B cell (primary cell): ENCODE results near the gene FSCN2. TPM values are rescaled to one million over a fixed set of nuclear protein-coding genes. Genes with fewer than 3 reads are reported as not detected.

Source experiments
- ATAC-seq: fragments of 200-7000 bp; cut with Tn5 transposase; one replicate; pipeline ENCODE4 v1.10.0; 2021; ENCODE audit warnings: low read depth, mild to moderate bottlenecking, moderate number of reproducible peaks, moderate library complexity
- CTCF ChIA-PET: fragments of 350-600 bp; sonication (Branson Sonifier 250); formaldehyde crosslinking; loops from one replicate; lab custom pipeline; 2021; ENCODE audit warnings: antibody characterized with exemption, inconsistent platforms; lab: Charles Lee
- POLR2A ChIA-PET: fragments of 350-600 bp; sonication (Branson Sonifier 250); formaldehyde crosslinking; loops from one replicate; lab custom pipeline; 2021; ENCODE audit warnings: antibody characterized with exemption; lab: Charles Lee
- DNase-seq: peaks from one replicate; pipeline ENCODE4 v3.0.0; 2013
- H2AFZ ChIP-seq: 2 replicates; pipeline ENCODE4 v1.6.1; 2012; ENCODE audit warnings: mild to moderate bottlenecking, low read depth, low read length; ENCODE audit not compliant: insufficient read depth, poor library complexity, severe bottlenecking
- H3K27ac ChIP-seq, 2 donors: 1 replicate in 1 of 2; 2 replicates in 1 of 2; pipeline ENCODE4 v1.5.1; 2012 to 2013; ENCODE audit warnings: low read length in 2 of 2, mild to moderate bottlenecking in 2 of 2, moderate library complexity in 1 of 2
- H3K27me3 ChIP-seq, 4 experiments: fragments of 200-600 bp in 1 of 4; sonication (generic) in 1 of 4; replicated peaks in 1 of 4; 1 replicate in 2 of 4; 2 replicates in 2 of 4; pipeline versions ENCODE4 v1.6.1 to v1.7.0; 2013 to 2016; ENCODE audit warnings: low read length in 3 of 4, mild to moderate bottlenecking in 2 of 4, mixed read lengths in 1 of 4, moderate library complexity in 1 of 4; ENCODE audit not compliant: insufficient read depth in 4 of 4, control insufficient read depth in 3 of 4; ENCODE audit errors: control extremely low read depth in 1 of 4
- H3K36me3 ChIP-seq, 2 experiments: replicated peaks in 1 of 2; 1 replicate in 1 of 2; 2 replicates in 1 of 2; pipeline versions ENCODE4 v1.6.1 to v1.7.1; 2013; ENCODE audit warnings: low read length in 1 of 2; ENCODE audit not compliant: insufficient read depth in 2 of 2, control insufficient read depth in 1 of 2; ENCODE audit errors: control extremely low read depth in 1 of 2, extremely low read depth in 1 of 2
- H3K4me1 ChIP-seq, 2 donors: fragments of 200-600 bp in 1 of 2; sonication (generic) in 1 of 2; 1 replicate in 1 of 2; 2 replicates in 1 of 2; pipeline versions ENCODE4 v1.5.1 to v1.6.1; 2013 to 2017; ENCODE audit warnings: low read length in 2 of 2; ENCODE audit not compliant: control insufficient read depth in 2 of 2, insufficient read depth in 2 of 2
- H3K4me2 ChIP-seq: replicated peaks from 2 replicates; pipeline ENCODE3; 2012; ENCODE audit warnings: mild to moderate bottlenecking, low read depth, low read length; ENCODE audit not compliant: poor library complexity, severe bottlenecking
- H3K4me3 ChIP-seq, 5 experiments: fragments of 200-600 bp in 1 of 5; sonication (generic) in 1 of 5; 1 replicate in 3 of 5; 2 replicates in 2 of 5; pipeline versions ENCODE4 v1.5.1 to v1.7.0; 2011 to 2016; ENCODE audit warnings: low read length in 4 of 5, mild to moderate bottlenecking in 4 of 5, low read depth in 2 of 5, control low read depth in 1 of 5, moderate library complexity in 1 of 5; ENCODE audit not compliant: insufficient read depth in 1 of 5; ENCODE audit errors: control extremely low read depth in 1 of 5, extremely low read depth in 1 of 5
- H3K79me2 ChIP-seq: fragments of 200-600 bp; sonication (generic); one replicate; pipeline ENCODE4 v1.6.0; 2016; ENCODE audit warnings: low read length; ENCODE audit not compliant: control insufficient read depth, insufficient read depth
- H3K9ac ChIP-seq: fragments of 200-600 bp; sonication (generic); 2 replicates; pipeline ENCODE4 v1.6.1; 2017; ENCODE audit warnings: mild to moderate bottlenecking, low read length, moderate library complexity
- H3K9me3 ChIP-seq, 3 donors: one replicate each; pipeline versions ENCODE4 v1.6.1 to v1.7.1; 2013; ENCODE audit warnings: low read length in 2 of 3; ENCODE audit not compliant: control insufficient read depth in 2 of 3, insufficient read depth in 1 of 3; ENCODE audit errors: control extremely low read depth in 1 of 3
- H4K20me1 ChIP-seq: 2 replicates; pipeline ENCODE4 v1.6.0; 2012; ENCODE audit warnings: mild to moderate bottlenecking, low read length; ENCODE audit not compliant: insufficient read depth, control insufficient read depth, poor library complexity, severe bottlenecking
- H3K27ac Mint-ChIP-seq: one replicate; pipeline ENCODE4 v1.8.0; 2021; ENCODE audit warnings: mixed read lengths
- H3K27me3 Mint-ChIP-seq: one replicate; pipeline ENCODE4 v1.8.0; 2021; ENCODE audit warnings: mixed read lengths
- H3K4me1 Mint-ChIP-seq: one replicate; pipeline ENCODE4 v1.8.0; 2021; ENCODE audit warnings: mixed read lengths
- H3K4me3 Mint-ChIP-seq: one replicate; pipeline ENCODE4 v1.8.0; 2021; ENCODE audit warnings: mixed read lengths
- H3K9me3 Mint-ChIP-seq: one replicate; pipeline ENCODE4 v1.8.0; 2022; ENCODE audit warnings: mixed read lengths; ENCODE audit not compliant: insufficient read depth
- EZH2 ChIP-seq: IDR thresholded peaks from 2 replicates; pipeline ENCODE4 v1.6.1; 2012; ENCODE audit warnings: borderline replicate concordance, low read depth, mild to moderate bottlenecking, moderate library complexity, low read length; ENCODE audit not compliant: insufficient read depth, poor library complexity, severe bottlenecking
- WGBS: methylation state at CpG from one replicate; pipeline ENCODE4 v1.1.5; 2013; ENCODE audit warnings: missing lambda C conversion rate; ENCODE audit not compliant: insufficient coverage; 5-methylcytosine and 5-hydroxymethylcytosine counted together
- intact Hi-C: fragments of 100-400 bp; cut with micrococcal nuclease; formaldehyde crosslinking; loops from one replicate; pipeline ENCODE4 v1.10.0; 2022
- polyA plus RNA-seq: library from polyadenylated mRNA; depleted of rRNA; stranded (reverse); fragments of >200 nt; gene quantifications from 2 replicates; pipeline ENCODE4 v1.2.3, GENCODE V29; 2012
- total RNA-seq, 2 donors: library from RNA; stranded (reverse); fragments of 120-200 nt in 1 of 2; gene quantifications; 1 replicate in 1 of 2; 2 replicates in 1 of 2; pipeline versions ENCODE4 v1.2.3 to v1.2.4, GENCODE V29; 2013 to 2022
- TF ChIP-seq, protein P1 (sequence below): fragments of 200-600 bp; IDR thresholded peaks from one replicate; pipeline ENCODE4 v1.8.0; 2022; ENCODE audit warnings: antibody characterized with exemption, mild to moderate bottlenecking

The FSCN2 gene
- total and polyA plus RNA-seq, 2 donors (not counting 1 experiment from before 2014, with no cell fraction given), result 6.3 to 12.0 TPM

DNA sequence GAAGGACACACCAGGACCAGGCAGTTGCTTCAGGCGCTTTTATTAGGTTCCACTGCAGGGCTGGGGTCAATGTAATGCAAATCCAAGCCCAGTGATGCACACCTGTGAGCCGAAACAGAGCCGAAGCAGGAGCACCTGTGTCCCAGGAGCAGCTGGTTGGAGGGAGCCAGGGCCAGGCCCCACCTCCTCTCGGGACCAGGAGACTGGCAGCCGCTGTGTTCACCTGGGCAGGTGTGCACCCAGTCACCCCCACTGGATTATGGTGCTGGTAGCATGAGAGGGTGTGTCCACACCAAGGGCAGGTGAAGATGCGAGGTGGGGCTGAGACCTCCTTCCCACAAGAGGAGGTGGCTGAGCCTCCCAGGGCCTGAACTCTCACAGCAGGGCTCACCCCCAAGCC lies 28.7 kb downstream of the FSCN2 start:
- CTCF ChIA-PET, result interaction anchor here (1.6 to 1.8 kb wide), 2 partner anchors 19 to 38 kb away, joined by 4 to 5 read pairs; no protein-coding TSS in a partner anchor
- POLR2A ChIA-PET, result interaction anchor here (0.6 to 1.4 kb wide), 2 partner anchors 41 to 298 kb away, joined by 3 to 6 read pairs; no protein-coding TSS in a partner anchor
- Histone ChIP-seq H2AFZ (no peak overlapping the region), H3K4me1 (peaks cover 31 to 43% of the 10 kb centered on the region in 2 donors), H3K9ac (no peak overlapping the region), H3K27me3 (no peaks in the 10 kb centered on the region), H3K27ac (no peak overlapping the region), H4K20me1 (peaks cover 6% of the 10 kb centered on the region), H3K4me2 (no peak overlapping the region), H3K9me3 (no peaks in the 10 kb centered on the region), H3K4me3 (no peak overlapping the region), H3K36me3 (peaks cover 0 to 31% of the 10 kb centered on the region in 2 experiments), H3K79me2 (peaks cover 26% of the 10 kb centered on the region)
- H3K9me3 Mint-ChIP-seq, result no peaks in the 10 kb centered on the region
- 94% methylated on average over 5 of the region's 6 CpGs for WGBS
- intact Hi-C loops, result no loop called here
- ATAC-seq (no peak), DNase-seq (no peak)
- H3K27me3 Mint-ChIP-seq, result no peaks in the 10 kb centered on the region
- no peak overlapping the region for H3K4me3 Mint-ChIP-seq
- H3K27ac Mint-ChIP-seq, result no peak overlapping the region
- H3K4me1 Mint-ChIP-seq, result peaks cover 38% of the 10 kb centered on the region
- no peak for TF ChIP-seq EZH2

DNA sequence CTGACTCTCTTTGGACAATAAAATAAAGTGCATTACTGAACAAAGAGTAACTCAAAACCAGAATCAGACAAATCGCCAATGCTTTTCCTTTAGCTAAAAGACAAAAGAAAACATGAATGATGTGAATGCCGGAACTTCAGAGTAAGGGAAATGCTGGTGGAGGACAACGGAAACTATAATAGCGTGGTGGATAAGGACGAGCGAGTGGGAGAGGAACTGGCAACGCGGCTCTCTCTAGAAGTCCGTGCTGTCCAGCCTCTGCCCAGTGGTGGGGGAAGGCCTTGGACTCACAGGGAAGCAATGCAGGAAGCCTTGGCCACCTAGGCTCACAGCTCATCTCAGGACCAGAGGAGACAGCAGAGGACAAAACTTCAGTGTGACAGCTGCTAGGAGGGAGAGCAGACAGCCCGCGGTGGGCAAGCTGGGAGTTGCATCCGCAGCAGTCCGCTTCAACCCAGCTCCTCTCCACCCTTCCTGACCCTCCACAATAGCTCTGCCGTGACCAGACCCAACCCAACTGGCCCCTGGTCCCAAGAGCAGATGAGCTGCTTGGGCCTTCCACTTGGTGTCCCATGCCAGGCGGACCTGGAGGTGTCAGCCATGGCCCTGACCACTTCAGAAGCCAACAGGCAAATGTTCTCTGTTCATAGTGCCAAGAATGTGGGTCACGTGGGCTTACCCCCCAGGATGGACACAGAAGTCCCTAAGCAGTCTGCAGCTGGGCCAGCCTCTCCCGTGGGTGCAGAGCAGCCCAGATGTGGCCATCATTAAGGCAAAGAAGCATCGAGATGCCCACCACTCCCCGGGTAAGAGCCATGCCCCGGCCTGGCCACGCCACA lies 29.3 kb downstream of the FSCN2 start:
- Histone ChIP-seq H2AFZ (no peak overlapping the region), H3K9ac (no peak overlapping the region), H3K79me2 (peaks cover 26% of the 10 kb centered on the region), H3K4me2 (no peak overlapping the region), H4K20me1 (peaks cover 4% of the 10 kb centered on the region), H3K36me3 (peaks cover 0 to 31% of the 10 kb centered on the region in 2 experiments), H3K4me1 (peaks cover 37 to 49% of the 10 kb centered on the region in 2 donors), H3K9me3 (no peaks in the 10 kb centered on the region), H3K4me3 (no peak overlapping the region), H3K27ac (no peak overlapping the region), H3K27me3 (no peaks in the 10 kb centered on the region)
- no peaks in the 10 kb centered on the region for H3K27me3 Mint-ChIP-seq
- 94% methylated on average over 20 of the region's 21 CpGs for WGBS
- CTCF ChIA-PET, result interaction anchor here (1.6 to 1.8 kb wide), 2 partner anchors 20 to 39 kb away, joined by 4 to 5 read pairs; no protein-coding TSS in a partner anchor
- ATAC-seq (no peak), DNase-seq (no peak)
- H3K27ac Mint-ChIP-seq, result no peak overlapping the region
- TF ChIP-seq, protein P1, sequence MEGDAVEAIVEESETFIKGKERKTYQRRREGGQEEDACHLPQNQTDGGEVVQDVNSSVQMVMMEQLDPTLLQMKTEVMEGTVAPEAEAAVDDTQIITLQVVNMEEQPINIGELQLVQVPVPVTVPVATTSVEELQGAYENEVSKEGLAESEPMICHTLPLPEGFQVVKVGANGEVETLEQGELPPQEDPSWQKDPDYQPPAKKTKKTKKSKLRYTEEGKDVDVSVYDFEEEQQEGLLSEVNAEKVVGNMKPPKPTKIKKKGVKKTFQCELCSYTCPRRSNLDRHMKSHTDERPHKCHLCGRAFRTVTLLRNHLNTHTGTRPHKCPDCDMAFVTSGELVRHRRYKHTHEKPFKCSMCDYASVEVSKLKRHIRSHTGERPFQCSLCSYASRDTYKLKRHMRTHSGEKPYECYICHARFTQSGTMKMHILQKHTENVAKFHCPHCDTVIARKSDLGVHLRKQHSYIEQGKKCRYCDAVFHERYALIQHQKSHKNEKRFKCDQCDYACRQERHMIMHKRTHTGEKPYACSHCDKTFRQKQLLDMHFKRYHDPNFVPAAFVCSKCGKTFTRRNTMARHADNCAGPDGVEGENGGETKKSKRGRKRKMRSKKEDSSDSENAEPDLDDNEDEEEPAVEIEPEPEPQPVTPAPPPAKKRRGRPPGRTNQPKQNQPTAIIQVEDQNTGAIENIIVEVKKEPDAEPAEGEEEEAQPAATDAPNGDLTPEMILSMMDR, result no peak
- TF ChIP-seq EZH2, result no peak
- no peaks in the 10 kb centered on the region for H3K9me3 Mint-ChIP-seq
- H3K4me1 Mint-ChIP-seq, result peaks cover 42% of the 10 kb centered on the region
- POLR2A ChIA-PET, result interaction anchor here (0.6 to 1.4 kb wide), 2 partner anchors 41 to 297 kb away, joined by 3 to 6 read pairs; no protein-coding TSS in a partner anchor
- intact Hi-C loops, result no loop called here
- peak overlapping the region; percentile 10 for H3K4me3 Mint-ChIP-seq
